Stimulated activated CD4-positive, alpha-beta T cell treated with anti-CD3 and anti-CD28 coated beads, Interleukin-15, amount 100 ng/mL, for 1 hour (primary cell): ENCODE results near the gene CIPC.

Experiments
- DNase-seq, 2 donors: peaks; one replicate each; pipeline ENCODE4 v3.0.0-alpha.2; 2020; ENCODE audit warnings: low read depth in 1 of 2, low spot score in 1 of 2

Gene CIPC

DNA sequence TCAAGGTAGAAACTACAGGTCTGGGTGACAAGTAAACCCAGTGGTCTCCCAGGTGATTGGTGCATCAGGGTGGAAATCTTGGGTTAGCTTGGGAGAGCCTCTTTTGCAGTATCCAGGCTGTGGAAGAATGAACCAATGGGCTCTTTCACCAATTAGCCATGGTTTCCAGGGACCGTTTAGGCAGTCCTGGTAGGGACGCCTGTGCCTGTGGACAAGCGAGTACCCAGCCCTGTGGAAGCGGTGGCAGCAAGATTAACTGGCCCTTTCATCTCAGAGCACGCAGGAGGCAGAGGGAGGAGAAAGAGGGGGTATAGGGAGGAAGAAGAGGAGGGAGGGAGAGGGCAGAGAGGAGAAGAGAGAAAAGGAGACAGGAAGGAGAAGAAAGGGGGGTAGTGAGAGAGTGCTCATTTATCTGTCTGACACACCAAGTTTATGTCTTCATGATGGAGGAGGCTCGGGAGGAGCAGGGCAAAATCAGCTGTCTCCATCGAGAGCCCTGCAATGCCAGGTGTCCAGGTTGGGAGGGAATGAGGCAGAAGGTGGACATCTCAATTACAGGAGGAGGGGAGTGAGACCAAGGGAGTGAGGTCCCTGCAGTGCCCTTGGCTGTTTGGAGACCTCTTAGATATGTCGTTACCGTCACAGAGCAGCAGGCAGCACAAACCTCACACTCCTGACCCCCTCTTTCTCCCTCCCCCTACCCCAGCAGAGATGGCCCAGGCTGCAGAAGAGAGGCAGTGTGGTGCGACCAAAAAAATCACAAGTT lies 48.1 kb downstream of the CIPC start:
- DNase-seq: no peak

DNA sequence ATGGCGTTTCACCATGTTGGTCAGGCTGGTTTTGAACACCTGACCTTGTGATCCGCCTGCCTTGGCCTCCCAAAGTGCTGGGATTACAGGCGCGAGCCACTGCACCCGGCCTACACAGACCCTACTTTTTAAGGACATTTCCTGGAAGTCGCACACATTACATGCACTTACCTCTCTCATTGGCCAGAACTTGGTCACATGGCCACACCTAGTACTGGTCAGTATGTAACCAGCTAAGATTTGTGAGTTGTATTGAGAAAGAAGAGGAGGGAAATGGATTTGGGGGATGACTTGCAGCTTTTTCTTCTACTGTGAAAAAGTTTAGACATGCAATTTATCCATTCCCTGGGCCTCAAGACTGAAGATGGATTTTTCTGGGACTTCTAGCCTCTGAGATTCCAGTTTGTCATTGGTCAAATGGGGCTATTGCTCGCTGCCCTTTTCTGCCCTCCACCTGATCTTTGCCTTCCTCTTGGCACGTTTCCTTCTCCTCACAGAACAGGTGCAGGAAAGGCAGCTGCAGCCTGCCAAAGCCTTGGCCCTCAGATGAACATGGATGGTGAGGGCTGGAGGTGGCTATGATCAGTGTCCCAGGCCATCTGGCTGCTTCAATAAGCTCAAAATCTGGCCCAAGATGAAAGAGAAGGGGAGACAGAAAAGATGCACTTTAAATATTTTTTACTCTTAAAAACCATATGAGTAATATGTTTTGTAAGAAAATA lies 50.6 kb downstream of the CIPC start:
- DNase-seq: no peak

- no peak for DNase-seq
Measured at GRCh38 chr14:77151245-77151644, 53.2 kb downstream of the CIPC start.

GRCh38 chr14:77151918-77152588 lies 54.0 kb downstream of the CIPC start:
- no peak for DNase-seq

DNA sequence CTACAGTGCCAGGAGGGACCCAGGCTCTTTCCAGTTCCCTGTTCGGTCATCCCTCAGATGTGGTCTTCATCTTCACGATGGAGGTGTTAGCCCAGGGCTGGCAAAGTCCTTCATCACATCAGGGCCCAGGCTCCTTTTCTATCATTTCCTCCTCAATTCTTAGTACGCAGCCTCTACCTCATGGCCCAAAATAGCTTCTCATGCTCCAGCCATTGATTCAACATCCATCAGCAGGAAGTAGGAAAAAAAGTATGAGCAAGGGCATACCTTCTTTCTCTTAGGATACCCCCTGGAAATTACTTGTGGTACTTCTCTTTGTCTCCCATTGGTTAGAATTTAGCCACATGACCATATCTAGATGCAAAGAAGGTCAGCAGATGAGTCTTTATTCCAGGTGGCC lies 55.7 kb downstream of the CIPC start:
- no peak for DNase-seq

DNA sequence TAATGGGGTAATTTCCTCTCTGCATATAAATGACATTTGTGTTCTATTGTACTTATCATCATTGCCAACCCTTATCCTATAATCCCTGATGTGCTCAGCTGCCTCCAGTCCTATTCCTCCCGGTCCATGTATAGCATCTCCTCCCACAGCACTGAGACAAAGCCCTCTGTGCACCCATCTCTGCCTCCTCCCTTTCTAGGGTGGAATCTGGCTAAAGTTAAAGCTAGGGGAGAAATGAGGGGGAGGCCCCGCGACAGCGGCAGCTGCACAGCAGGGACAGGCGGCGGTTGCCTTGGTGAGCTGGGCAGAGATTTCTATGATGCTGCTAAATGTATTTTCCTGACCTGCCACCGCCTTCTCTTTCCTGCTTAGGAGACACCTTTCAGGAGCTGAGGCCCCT lies 56.4 kb downstream of the CIPC start:
- DNase-seq: no peak

DNA sequence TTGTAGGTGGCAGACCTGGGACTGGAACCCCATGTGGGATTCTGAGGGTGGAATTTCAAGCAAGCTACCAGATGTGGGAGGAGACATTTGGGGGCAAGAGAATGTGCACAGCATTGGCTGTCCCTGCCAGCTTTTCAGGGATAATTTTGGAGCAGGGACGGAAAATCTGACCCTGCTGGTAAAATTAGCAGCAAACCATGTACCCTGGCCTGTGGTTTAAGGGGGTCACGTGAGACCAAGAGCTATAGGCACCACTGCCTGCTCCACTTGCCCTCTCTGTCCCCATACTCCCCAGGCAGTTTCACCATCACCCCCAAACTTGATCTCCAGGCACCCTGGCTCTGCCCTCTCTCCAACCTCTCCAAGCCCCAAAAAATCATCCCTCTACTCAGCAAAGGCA lies 57.0 kb downstream of the CIPC start:
- no peak for DNase-seq

DNA sequence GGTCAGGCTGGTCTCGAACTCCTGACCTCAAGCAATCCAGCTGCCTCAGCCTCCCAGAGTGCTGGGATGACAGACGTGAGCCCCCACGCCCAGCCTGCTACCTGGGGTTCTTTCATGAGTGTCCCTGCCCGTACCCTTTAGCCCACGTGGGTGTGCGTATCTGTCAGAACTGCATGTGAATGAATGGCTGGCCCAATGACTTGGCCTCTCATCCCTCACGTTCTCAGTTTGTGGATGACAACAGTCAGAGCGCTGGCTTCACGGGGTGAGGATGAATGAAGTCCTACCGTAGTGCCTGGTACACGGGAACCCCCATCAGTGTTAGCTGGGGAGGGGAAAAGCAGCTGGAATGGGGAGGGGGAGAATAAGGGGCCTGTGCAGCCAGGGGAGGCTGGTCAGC lies 59.7 kb downstream of the CIPC start:
- no peak for DNase-seq

DNA sequence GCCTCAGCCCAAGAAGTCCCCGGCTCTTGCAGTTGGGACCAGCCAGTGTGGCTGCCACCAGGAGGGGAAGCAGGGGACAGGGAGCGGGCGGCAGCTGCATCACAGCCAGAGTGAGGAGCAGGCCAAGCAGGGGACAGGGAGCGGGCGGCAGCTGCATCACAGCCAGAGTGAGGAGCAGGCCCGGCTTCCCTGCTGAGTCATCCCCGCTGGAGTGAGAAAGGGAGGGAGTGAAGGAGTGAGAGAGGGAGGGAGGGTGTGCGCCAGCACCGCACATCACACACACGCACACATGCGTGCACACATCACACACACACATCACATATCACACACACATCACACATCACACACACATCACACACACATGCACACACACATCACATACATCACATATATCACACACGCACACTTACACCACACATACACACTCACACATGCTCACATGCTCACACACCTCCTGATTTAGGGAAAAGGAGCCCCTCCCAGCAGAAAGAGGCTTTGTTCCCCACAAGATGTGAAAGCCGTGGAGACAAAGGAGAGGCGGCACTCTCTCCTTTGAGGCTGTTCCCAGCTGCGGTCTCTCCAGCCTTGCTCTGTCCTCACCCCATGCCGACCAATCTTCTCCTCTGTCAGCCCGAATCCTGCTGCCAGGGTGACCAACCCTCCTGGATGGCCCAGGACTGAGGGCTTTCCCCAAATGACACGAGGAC lies 60.3 kb downstream of the CIPC start:
- DNase-seq: no peak

DNA sequence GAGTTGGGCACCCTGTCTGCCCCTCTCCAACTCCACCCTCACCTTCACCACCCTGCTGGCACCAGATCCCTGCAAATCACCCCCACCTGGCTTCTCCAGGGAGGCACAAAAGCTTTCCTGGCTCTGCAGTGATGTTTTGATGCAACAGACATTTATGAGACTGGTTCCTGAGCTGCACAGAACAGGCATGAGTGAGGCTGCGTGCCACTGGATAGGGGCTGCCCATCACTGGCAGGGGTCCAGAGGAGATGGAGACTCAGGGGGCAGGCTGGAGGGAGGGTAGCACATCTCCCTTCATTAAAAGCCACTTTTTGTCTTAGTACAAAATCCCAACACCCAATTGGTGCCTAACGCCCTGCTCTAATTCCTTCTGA lies 60.8 kb downstream of the CIPC start:
- no peak for DNase-seq

- DNase-seq: no peak
Measured at GRCh38 chr14:77161011-77161410, 63.0 kb downstream of the CIPC start.
